Ishikawa (cell line): ENCODE results near the gene IQCH.

Experiments
- CEBPB ChIP-seq: IDR thresholded peaks from 2 replicates; pipeline ENCODE4 v1.6.1; 2012
- CREB1 ChIP-seq: IDR thresholded peaks from 2 replicates; pipeline ENCODE4 v1.6.1; 2012; ENCODE audit warnings: low read depth
- EP300 ChIP-seq: IDR thresholded peaks from 2 replicates; pipeline ENCODE4 v1.6.1; 2012; ENCODE audit warnings: borderline replicate concordance
- MAX ChIP-seq: IDR thresholded peaks from 2 replicates; pipeline ENCODE4 v1.6.1; 2012
- RAD21 ChIP-seq: IDR thresholded peaks from 2 replicates; pipeline ENCODE4 v1.6.1; 2012; ENCODE audit warnings: low read depth
- REST ChIP-seq: IDR thresholded peaks from 2 replicates; pipeline ENCODE4 v1.6.1; 2012; ENCODE audit warnings: low read depth, mild to moderate bottlenecking
- TAF1 ChIP-seq: IDR thresholded peaks from 2 replicates; pipeline ENCODE4 v1.6.1; 2012; ENCODE audit warnings: low read depth, mild to moderate bottlenecking
- TEAD4 ChIP-seq: IDR thresholded peaks from 2 replicates; pipeline ENCODE4 v1.6.1; 2012
- USF1 ChIP-seq: IDR thresholded peaks from 2 replicates; pipeline ENCODE4 v1.6.1; 2012
- YY1 ChIP-seq: IDR thresholded peaks from 2 replicates; pipeline ENCODE4 v1.6.1; 2012; ENCODE audit warnings: low read depth
- ZBTB7A ChIP-seq: IDR thresholded peaks from 2 replicates; pipeline ENCODE4 v1.6.1; 2012; ENCODE audit warnings: low read depth

- no peak for TF ChIP-seq REST
- TF ChIP-seq USF1, result no peak
- TF ChIP-seq TAF1, result no peak
- no peak for TF ChIP-seq ZBTB7A
- no peak for TF ChIP-seq EP300
- TF ChIP-seq TEAD4, result no peak
- no peak for TF ChIP-seq YY1
- no peak for TF ChIP-seq RAD21
- TF ChIP-seq CREB1, result no peak
- TF ChIP-seq MAX, result no peak
- TF ChIP-seq CEBPB, result no peak
These were observed 36.2 kb upstream of the IQCH start for GRCh38 chr15:67218428-67218827.
